Stimulated activated CD4-positive, alpha-beta T cell treated with anti-CD3 and anti-CD28 coated beads, Interleukin-2, amount 100 ng/mL, for 24 hours (primary cell): Measurements from ENCODE around the gene STEAP1B.
"Not testable (repeated sequence)": the region's sequence is repeated elsewhere in the genome, so short reads cannot be mapped to it uniquely, and the experiment has no call there.

Source experiments
- DNase-seq, 2 donors: peaks; one replicate each; pipeline ENCODE4 v3.0.0-alpha.2; 2020

Gene STEAP1B

DNA sequence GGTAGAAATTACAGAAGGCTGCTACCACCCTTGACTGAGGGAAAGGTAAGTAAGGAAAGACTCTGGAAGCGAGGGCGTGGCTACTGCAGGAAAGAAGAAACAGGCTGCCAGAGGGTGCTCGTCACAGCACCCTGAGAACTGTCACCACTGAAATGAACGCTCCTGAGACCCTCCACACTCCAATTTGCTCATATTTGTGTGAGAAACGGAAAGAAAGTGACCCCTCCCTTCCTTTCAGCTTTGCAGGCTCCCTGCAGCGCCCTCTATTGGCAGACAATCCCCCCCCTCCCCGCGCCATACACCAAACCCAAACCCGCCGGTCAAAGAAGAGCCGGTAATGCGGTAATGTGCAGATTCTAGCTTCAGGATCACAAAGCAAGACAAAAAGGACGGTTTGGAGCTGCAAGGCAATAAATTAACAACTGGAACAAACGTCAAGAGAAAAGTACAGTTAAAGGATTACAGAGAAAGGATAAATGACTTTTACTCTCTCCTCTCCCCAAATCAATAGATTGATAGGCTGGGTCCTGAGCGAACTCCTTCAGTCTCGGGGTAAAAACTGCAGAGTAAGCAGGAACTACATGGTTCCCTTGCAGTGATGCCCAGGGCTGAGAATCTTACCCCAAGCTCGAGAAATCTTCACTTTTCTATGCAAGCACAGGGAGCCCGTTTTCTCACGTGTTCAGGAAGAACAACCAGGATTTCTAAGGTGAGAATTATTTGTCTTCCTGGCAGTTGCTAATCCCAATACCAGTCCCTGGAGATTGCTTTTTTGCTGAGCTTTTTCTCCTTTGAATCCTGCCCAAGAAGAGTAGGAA lies 47.6 kb downstream of the STEAP1B start:
- peak; percentile 33 to 62 for DNase-seq

DNA sequence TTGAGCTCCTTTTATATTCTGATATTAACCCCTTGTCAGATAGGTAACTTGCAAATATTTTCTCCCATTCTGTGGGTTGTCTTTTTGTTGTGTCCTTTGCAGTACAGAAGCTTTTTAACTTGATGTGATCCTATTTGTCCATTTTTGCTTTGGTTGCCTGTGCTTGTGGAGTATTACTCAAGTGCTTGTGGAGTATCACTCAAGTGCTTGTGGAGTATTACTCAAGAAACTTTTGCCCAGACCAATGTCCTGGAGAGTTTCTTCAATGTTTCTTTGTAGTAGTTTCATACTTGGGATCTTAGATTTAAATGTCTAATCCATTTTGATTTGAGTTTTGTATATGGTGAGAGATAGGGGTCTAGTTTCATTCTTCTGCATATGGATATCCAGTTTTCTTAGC lies 50.0 kb downstream of the STEAP1B start:
- not testable (repeated sequence) for DNase-seq

DNA sequence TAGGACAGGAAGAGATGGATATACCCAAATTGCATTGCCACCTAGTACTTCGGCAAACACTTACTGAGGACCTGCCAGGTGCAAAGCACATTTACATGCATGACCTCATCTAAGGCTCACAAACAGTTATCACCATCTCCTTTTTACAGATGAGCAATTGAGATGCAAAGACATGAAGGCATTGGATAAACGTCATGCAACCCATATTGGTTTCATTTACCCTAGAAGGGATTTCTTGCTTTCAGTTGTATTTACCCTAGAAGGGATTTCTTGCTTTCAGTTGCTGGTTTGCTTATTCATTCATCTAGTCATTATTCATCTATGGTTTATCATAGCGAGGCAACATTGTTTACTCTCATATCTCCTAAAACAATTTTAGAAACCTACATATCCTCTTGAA lies 52.2 kb downstream of the STEAP1B start:
- DNase-seq, result no peak

DNA sequence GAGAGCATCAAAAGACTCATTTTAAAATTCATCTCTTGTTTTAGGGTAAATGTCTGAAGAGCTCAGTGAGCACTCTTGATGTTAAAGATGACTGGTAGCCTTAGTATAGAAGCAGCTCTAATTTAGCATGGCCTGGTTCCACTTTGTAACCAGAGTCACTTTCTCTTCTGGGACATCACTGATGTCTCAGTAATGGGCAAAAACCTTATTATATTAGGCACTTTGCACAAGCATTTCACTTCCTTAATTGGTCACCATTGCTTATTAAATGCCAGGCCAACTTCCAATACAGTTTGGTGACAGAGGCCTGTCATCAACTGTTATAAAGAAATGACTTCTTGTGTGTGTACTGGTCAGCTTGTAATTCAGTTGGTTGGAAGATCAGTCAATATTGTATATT lies 53.0 kb downstream of the STEAP1B start:
- DNase-seq, result no peak

DNA sequence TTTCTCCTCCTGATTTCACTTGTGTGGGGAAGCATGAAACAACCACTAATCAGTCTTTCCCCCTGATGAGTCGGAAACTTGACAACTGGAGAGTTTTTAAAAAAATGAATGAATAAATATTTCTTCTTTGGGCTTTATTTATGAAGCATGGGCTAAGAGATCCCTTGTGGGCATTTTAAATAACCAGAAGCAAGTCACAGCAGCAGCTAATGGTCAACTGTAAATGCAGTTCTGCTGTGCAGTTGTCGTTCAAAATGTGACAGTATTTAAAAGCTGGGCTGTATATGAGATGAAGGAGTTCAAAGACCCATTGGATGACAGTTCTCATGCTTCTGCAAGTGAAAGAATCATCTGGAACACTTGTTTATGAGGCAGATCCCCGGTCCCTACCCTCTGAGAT lies 54.1 kb downstream of the STEAP1B start:
- no peak for DNase-seq

DNA sequence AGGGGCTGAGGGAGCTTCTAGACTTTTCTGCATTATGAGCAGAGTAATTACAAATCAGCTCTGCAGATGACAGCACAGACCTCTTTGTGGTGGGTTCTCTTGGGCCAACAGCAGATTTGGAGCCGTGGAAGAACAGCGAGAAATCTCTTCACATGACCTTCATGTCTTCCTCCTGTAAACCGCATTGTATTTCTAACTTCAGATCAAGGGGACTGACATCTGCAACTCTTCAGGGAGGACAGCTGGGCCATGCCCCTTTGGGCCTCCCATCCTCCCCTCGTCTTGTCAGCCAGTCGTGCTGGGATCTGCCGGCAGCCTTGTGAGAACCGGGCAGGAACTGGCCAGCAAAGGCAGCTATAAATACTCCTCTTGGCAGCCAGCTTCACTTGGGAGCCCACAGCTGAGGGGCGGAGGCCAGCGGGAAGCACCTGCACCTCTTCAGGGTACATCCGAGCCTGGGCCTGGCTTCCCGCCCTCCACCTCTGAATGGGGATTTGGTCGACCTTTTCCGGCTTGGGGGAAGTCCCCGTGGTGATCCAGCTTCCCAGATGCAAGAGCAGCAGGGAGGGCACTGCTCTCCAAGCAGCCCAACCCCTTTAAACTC lies 54.7 kb downstream of the STEAP1B start:
- peak in 1 of 2 donors; percentile 7 for DNase-seq

DNA sequence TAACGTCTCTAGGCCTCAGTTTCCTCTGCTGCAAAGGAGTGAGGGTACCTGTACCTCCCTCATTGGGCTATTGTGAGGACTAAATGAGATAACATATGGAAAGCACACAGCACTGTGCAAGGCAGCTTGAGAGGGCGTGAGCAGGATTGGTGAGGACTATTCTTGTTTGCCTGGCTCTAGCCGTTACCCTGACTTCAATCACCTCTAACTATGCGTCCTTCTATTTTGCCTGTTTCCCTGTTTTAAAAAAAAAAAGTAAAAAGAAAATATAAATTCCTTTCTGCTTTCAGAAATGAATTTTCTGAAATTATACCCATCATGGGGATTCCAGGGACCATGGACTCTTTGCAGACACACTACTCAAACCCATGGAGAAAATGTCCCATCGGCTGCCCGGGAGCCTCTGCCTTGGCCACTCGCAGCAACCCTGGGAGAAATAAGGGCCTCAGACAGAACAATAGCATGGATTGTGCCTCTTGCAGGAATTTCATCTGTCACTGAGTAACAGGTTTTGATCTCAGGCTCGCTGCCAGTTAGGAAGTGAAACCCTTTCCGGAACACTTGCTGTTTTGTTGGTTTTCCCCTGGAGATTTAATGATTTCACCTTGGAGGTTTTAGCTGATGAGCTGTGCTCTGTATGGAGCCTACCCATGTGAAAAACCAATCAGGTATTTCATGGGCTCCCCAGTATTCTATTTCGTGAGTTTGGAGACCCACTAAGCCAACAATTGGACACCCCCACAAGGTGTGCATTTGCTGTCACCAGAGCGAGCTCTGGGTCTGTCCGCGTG lies 55.6 kb downstream of the STEAP1B start:
- DNase-seq, result no peak

DNA sequence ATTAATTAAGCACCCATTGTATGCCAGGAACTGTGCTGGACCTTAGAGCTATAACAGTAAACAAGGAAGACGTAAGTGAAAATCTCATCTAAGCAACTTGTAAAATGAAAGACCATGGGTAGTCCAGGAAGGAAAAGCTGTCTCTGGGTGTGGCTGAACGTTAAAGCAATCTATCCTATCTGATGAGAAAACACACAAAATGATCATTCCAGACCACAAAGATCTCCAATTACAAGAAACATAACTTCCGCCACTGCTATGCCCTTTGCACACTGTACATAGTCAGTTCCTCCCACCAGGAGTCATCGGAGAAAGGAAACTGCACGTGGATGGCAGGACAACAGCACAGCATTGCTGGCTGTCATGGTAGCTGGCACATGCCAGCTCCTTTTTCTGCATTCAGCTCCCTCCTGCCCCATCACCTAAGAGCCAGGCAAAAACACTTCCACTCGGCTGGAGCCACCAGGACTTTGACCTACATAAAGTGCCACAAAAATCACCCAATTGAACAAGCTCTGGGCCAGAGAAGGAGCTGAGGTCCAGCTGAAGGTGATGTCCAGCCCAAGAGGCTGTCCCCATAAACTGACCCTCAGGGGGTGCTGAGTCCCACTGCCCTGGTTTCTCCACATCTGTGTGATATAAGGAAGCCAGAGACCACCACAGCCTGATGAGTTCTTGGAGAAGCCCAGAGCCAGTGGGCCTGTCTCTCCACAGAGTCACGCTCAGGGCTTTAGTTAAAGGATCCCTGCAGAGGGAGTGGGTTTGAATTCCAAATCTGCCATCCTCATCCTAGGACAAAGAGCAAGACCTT lies 56.4 kb downstream of the STEAP1B start:
- no peak for DNase-seq

DNA sequence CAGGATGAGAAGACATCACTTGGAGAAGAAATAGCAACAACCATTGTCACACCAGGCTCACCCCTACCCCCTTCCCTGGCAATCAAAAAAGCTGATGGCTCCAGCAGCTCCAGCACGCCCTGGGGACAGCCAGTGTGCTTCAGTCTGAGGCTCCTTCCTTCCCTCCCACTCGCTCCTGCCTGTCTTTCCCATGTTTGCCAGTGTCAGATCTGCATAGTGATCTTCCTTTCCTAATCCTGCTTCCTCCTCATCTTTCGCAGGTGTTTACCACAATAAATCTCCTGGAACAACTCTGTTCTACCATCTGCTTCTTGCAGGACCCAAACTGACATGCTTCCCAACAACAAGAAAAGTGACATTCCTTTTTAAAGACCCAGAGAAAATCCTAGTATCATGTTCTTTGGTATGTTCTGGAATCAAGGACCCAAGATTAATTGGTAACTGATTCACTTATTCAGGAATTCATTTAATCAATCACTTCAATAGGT lies 57.1 kb downstream of the STEAP1B start:
- no peak for DNase-seq

DNA sequence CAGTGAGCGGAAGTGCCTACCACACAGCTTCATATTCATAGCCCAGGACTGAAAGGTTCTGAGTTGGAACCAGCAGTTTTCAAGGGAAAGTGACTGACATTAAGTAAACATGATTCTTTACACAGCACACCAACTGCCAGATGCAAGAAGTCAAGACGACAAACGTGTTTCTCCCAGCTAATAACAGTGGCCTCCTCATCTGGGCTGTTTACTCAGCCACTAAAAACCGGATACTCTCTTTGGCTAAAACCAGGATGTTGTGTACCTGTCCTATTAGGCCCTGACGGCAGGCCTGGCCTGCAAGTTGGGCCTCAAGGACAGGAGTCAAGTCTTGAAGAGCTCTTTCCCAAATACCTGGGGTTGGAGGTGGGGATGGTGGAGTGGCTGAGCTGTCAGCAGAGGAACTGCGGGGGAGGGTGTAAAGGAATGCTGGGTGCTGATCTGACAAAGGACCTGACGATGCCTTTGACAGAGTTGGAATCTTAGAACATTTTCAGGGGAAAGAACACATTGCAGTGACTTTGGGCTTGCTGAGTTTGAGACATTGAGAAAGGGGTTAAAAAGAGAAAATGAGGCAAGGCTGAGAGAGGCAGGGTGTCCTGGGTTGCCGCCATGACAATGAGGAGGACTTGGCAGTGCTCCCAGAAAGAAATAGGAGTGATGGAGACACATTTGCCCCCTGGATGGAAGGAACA lies 57.7 kb downstream of the STEAP1B start:
- DNase-seq, result no peak

DNA sequence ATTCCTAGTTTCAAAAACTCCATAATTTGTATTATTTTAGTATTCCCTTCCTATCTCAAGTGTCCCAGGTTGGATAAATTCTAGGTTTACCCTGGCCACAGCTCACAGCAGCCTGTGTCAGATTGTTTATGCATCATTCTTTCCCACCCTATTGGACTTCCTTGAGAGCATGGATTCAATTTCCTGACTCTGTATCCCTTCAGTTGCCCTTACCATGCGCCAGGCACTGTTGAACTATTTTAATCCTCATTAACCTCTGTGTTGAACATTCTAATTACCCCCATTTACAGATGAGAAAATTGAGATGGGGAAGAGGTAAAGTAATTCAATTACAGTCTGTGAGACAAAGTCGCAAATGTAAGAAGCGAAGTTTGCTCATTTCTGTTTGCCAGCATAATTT lies 58.8 kb downstream of the STEAP1B start:
- DNase-seq, result no peak

DNA sequence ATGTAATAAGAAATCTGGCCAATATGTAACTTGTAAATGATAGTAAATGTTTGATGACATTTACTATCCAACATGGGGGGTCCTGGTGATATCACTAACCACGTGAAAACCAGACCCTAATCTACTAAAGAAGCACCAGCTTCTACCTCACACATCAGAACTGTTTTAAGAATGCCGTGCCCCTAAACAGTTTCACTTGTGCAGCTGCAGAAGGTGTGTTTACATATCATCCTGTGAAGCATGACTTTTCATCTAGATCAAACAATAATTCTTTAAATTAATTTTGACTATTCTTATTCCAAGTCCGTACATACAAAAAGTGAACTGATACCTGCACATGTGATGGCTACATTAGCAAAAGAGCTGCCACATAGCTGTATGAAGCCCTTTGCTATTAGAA lies 61.0 kb downstream of the STEAP1B start:
- DNase-seq, result no peak

DNA sequence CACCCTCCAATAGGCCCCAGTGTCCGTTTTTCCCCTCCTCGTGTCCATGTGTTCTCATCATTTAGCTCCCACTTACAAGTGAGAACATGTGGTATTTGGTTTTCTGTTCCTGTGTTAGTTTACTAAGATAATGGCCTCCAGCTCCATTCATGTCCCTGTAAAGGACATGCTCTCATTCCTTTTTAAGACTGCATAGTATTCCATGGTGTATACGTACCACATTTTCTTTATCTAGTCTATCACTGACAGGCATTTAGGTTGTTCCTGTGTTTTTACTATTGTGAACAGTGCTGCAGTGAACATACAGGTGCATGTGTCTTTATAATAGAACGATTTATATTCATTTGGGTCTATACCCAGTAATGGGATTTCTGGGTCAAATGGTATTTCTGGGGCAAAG lies 63.4 kb downstream of the STEAP1B start:
- not testable (repeated sequence) for DNase-seq

DNA sequence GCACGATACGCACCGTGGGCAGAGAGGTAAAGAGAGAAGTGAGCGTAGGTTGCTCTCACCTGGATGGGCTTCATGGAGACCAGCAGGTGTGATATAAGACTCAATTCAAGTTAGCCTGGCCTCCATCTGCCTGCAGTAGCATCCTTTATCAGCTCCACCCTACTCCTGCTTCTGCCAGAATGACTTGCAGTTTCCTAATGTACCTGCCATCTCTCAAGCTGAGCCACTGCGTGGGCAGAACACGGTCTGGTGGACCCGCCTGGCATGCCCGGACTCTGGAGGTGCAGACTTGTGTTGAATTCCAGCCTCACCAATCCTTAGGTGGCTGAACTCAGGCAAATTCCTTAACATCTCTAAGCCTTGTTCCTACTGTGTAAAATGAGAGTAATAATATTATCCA lies 64.3 kb downstream of the STEAP1B start:
- no peak for DNase-seq

DNA sequence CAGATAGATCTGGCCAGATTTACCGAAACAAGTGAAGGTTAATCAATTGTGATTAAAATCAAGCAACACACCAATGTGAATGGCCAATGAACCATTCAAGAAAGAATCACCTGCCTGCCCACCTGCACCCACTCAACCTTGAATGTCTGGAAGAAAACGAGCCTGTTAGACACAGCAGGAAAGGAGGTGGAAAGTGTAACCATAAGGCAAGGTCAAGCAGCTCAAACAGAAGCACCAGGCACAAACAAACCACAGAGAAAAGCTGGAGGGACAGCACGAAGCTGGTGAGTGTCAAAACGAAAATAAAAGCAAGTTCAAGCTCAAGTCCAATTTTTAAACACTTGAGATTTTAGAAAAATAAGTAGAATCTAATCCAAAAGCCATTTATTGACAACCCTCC lies 64.9 kb downstream of the STEAP1B start:
- no peak for DNase-seq

DNA sequence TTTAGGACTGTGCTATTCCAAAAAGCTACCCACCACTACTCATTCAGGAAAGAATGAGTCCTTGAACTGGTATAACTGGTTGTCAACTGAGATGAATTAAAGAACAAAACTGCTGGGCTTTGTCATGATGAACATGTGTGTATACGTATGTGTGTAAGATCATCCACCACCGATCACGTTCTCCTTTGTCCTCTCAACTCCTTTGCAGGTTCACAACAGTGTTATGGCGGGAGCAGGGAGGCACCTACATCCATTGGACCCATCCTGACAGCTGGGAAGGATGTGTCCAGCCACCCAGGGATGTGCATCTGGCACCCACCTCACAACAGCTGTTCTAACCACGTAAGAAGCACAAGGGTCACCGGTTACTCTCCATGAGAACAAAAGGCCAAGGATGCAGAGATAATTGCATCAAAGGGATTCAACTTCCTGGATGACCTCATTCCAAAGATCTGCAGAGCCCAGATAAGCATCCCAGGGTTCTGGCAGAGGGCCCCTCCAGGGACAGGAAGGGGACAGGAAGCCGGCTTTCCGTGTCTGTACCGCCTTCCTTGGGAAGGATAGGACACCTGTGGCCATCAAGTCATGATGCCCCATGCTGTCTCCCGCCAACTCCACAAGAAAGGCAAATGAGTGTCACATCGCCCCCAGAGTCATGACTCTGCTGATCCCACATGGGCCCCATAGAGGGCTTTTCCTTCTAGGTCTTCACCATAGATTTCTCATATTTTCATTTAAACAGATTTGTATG lies 66.1 kb downstream of the STEAP1B start:
- DNase-seq, result no peak

DNA sequence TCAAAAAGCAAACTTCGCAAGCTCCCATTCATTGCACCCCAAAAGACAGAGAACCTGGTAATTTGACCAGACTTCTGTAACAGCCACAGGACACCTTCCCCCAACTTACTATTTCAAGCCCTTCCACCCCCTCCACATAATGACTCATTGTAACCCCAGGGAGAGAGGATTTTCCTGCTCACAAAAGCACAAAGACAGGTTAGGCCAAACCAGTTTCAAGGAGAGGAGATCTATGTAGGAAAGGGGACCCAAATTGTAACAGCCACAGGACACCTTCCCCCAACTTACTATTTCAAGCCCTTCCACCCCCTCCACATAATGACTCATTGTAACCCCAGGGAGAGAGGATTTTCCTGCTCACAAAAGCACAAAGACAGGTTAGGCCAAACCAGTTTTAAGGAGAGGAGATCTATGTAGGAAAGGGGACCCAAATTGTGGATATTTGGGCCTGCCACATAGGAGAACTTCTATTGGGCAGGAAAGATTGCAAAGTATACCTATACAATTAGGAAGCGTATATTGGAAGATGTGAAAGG lies 66.8 kb downstream of the STEAP1B start:
- DNase-seq, result not testable (repeated sequence)

DNA sequence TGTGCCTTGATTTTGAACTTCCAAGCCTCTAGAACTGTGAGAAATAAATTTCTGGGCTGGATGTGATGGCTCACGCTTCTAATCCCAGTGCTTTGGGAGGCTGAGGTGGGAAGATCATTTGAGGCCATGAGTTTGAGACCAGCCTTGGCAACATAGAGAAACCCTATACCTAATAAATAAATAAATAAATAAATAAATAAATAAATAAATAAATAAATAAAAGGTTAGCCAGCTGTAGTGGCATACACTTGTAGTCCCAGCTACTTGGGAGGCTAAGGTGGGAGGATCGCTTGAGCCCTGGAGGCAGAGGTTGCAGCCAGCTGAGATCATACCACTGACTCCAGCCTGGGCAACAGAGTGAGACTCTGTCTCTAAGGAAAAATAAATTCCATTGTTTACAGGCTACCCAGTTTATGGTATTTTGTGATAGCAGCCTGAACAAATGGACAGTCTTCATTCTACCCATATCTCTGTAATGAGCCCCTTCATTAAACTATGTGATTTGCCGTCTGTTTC lies 67.7 kb downstream of the STEAP1B start:
- no peak for DNase-seq

DNA sequence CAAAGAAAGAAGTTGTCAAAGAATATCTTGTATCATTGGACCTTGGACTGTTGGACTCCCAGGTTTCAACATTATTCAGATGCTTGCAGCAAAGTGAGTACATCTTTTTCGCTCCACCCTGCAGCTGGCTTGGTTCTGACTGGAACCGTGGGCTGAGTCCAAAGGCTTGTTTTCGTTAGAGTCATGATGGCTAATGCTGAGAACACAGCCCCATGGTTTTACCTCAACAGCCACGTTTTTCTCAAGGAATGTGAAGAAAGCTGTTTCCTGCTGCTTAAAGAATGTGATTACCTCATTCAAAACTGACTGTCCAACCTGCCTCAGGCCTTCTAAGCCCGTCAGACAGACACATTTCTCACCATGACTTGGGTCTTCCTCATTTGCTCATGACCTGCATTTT lies 69.5 kb downstream of the STEAP1B start:
- DNase-seq, result no peak

DNA sequence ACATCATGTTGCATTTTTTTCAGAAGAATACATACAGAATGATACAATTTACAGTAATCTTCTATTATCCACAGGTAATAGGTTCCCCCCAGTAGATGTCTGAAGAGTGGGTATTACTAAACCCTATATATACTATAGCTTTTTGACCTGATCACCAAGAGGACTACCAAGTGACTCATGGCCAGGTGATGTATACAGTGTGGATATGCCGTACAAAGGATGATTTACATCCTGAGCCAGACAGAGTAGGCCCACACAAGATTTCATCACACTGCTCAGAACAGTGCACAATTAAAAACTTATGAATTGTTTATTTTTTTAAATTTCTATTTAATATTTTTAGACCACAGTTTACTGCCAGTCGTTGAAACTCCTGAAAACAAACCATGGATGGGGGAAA lies 70.6 kb downstream of the STEAP1B start:
- DNase-seq, result no peak

DNA sequence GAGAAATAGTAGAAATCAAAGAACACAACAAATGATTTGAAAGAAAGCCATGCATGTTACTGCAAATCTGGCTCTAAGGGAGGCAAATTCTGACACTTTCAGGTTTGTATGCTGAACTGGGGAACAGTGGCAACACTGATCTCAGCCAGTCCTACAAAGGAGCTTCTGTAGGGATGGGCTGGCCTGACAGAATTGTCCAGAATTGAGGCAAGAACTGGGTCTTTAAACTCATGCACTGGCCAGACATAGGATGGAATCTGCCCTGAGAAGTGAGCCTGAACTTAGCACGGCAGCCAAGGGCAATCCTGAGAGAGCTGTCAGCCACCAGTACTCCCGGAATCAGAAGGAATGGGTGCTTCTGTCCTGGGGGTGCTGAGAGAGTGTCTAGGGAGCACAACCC lies 72.1 kb downstream of the STEAP1B start:
- DNase-seq, result no peak
